ENCODE results near the gene ATL2.

Gene ATL2

GRCh38 chr2:38375696-38376345 is 1.3 kb downstream of the ATL2 start:
- peak overlapping the region; percentile 95 for H3K4me3 ChIP-seq (ENCODE audit: low read depth, low read length)
- TF ChIP-seq CTCF (IDR thresholded peaks at IDR 0.05; ENCODE audit: low read depth, low read length), result no peak

GRCh38 chr2:38374984-38375383 is 2.1 kb downstream of the ATL2 start:
- no peak for TF ChIP-seq CTCF (IDR thresholded peaks at IDR 0.05; ENCODE audit: low read depth, low read length)
- peak overlapping the region; percentile 95; the same call in 1 of the 2 replicates for H3K4me3 ChIP-seq (ENCODE audit: low read depth, low read length)

GRCh38 chr2:38371235-38371634 is 5.8 kb downstream of the ATL2 start:
- no peak overlapping the region for H3K4me3 ChIP-seq (ENCODE audit: low read depth, low read length)
- TF ChIP-seq CTCF (IDR thresholded peaks at IDR 0.05; ENCODE audit: low read depth, low read length), result no peak

GRCh38 chr2:38370664-38371063 is 6.4 kb downstream of the ATL2 start:
- TF ChIP-seq CTCF (IDR thresholded peaks at IDR 0.05; ENCODE audit: low read depth, low read length), result no peak
- no peak overlapping the region for H3K4me3 ChIP-seq (ENCODE audit: low read depth, low read length)

GRCh38 chr2:38362232-38362631 is 14.8 kb downstream of the ATL2 start:
- TF ChIP-seq CTCF (IDR thresholded peaks at IDR 0.05; ENCODE audit: low read depth, low read length), result no peak
- H3K4me3 ChIP-seq (ENCODE audit: low read depth, low read length), result no peak overlapping the region

- H3K4me3 ChIP-seq (ENCODE audit: low read depth, low read length), result no peak overlapping the region
- TF ChIP-seq CTCF (IDR thresholded peaks at IDR 0.05; ENCODE audit: low read depth, low read length), result no peak
These were observed 16.9 kb downstream of the ATL2 start for GRCh38 chr2:38360177-38360576.

- H3K4me3 ChIP-seq (ENCODE audit: low read depth, low read length), result no peak overlapping the region
- no peak for TF ChIP-seq CTCF (IDR thresholded peaks at IDR 0.05; ENCODE audit: low read depth, low read length)
These were observed 23.7 kb downstream of the ATL2 start for GRCh38 chr2:38353402-38353801.
